ENCODE data around the gene PECR.
A peak's percentile ranks its signal among the peaks of the same experiment; 100 is the strongest.

The PECR gene

DNA sequence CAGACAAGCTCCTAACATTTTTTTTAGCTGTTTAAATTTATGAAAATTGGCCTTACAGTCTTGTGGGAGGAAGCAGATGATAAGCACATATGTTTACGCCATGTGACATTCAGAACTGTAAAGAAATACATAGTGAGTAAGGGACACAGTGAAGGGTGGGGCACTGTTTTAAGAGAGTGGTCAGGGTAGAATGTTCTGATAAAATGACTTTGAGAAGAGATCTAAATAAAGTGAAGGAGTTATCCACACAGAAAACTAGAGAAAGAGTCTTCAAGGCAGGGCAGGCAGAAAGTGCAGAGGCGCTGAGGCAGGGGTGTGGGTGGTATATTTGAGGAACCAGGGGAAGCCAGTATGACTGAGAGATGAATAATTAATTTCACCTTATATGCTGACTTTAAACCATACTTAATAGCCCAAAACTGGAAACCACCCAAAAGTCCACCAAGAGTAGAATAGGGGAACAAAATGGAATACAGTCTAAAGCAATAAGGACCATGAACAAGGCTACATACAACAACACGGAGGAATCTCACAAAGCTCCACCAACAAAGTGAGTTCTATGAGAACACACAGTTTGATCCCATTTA is 76.8 kb downstream of the PECR start:
- POLR2A ChIA-PET = no interaction called here

DNA sequence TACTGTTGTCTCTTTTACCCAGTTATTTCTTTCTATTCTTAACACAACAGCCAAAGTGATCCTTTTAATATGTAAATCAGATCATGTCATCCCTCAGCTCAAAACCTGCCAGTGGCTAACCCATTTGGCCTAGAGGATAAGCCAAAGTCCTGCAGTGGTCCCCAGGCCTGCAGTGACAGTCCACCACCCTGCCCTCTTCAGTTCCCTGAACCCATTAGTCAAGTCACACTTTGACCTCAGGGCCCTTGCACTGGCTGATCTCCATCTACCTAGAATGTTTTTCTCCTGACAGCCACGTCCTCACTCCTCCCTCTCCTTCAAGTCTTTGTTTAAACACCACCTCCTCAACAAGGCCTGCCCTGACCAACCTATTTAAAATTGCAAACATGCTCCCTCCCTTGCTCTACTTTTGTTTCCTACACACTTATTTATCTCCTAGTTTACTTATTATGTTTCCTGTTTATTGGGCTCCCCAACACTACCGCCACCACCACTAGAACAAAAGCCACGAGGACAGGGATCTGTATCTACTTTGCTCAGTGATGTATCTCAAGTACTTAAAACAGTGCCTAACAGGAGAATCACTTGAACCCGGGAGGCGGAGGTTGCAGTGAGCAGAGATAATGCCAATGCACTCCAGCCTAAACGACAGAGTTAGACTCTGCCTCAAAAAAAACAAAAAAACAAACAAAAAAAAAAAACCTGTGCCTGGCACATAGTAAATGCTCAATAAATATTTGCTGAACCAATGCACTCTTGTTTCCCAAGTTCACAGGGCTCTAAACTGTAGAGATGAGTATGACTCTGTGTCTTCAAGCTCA is 77.5 kb downstream of the PECR start:
- H3K36me3 ChIP-seq (ENCODE audit: control insufficient read depth in 2 of 2, insufficient read depth in 1 of 2, low read length in 2 of 2) = peaks cover 0 to 6% of the 10 kb centered on the region in 2 experiments; a peak in 1 of 3 replicates
- ChIA-PET POLR2A (no interaction called here), CTCF (interaction anchor here (0.6 kb wide), 1 partner anchor 495 kb away, joined by 3 read pairs; no protein-coding TSS in a partner anchor)
- no peaks in the 10 kb centered on the region for H3K9me3 ChIP-seq (ENCODE audit: control insufficient read depth, insufficient read depth, low read depth, low read length)
- H3K27ac ChIP-seq (ENCODE audit: extremely low read depth, low read depth, low read length) = no peak overlapping the region
- H3K4me3 ChIP-seq (ENCODE audit: low read depth, low read length) = no peak overlapping the region
- H3K4me1 ChIP-seq (ENCODE audit: control insufficient read depth, insufficient read depth, low read length) = peaks cover 3% of the 10 kb centered on the region; the same call in 1 of the 2 replicates
- TF ChIP-seq ZNF214 (tag by site-specific recombination; IDR thresholded peaks at IDR 0.05; ENCODE audit: borderline replicate concordance) (no peak), ZNF658 (tag by site-specific recombination; IDR thresholded peaks at IDR 0.05) (no peak), ZNF664 (tag by site-specific recombination; IDR thresholded peaks at IDR 0.05) (peak; percentile 71), KLF10 (tag by site-specific recombination; IDR thresholded peaks at IDR 0.05) (no peak), REPIN1 (tag by site-specific recombination; IDR thresholded peaks at IDR 0.05; ENCODE audit: low read depth) (no peak), ZNF623 (tag by site-specific recombination; IDR thresholded peaks at IDR 0.05) (peak; percentile 33; the same call in 1 of the 2 replicates), ZFP41 (tag by site-specific recombination; IDR thresholded peaks at IDR 0.05; ENCODE audit: borderline replicate concordance) (no peak), ZFP3 (tag by site-specific recombination; IDR thresholded peaks at IDR 0.05; ENCODE audit: low read depth) (no peak)
- TF ChIP-seq, protein P1, sequence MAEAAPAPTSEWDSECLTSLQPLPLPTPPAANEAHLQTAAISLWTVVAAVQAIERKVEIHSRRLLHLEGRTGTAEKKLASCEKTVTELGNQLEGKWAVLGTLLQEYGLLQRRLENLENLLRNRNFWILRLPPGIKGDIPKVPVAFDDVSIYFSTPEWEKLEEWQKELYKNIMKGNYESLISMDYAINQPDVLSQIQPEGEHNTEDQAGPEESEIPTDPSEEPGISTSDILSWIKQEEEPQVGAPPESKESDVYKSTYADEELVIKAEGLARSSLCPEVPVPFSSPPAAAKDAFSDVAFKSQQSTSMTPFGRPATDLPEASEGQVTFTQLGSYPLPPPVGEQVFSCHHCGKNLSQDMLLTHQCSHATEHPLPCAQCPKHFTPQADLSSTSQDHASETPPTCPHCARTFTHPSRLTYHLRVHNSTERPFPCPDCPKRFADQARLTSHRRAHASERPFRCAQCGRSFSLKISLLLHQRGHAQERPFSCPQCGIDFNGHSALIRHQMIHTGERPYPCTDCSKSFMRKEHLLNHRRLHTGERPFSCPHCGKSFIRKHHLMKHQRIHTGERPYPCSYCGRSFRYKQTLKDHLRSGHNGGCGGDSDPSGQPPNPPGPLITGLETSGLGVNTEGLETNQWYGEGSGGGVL (tag by site-specific recombination; IDR thresholded peaks at IDR 0.05) = no peak

More for the DNA sequence above, 76.8 kb downstream of the PECR start:
- no peaks in the 10 kb centered on the region for H3K9me3 ChIP-seq (ENCODE audit: control insufficient read depth, insufficient read depth, low read depth, low read length)
- H3K4me1 ChIP-seq (ENCODE audit: control insufficient read depth, insufficient read depth, low read length) = peaks cover 3% of the 10 kb centered on the region; the same call in 1 of the 2 replicates
- no peak overlapping the region for H3K4me3 ChIP-seq (ENCODE audit: low read depth, low read length)
- H3K27ac ChIP-seq (ENCODE audit: extremely low read depth, low read depth, low read length) = no peak overlapping the region
- TF ChIP-seq, protein P2, sequence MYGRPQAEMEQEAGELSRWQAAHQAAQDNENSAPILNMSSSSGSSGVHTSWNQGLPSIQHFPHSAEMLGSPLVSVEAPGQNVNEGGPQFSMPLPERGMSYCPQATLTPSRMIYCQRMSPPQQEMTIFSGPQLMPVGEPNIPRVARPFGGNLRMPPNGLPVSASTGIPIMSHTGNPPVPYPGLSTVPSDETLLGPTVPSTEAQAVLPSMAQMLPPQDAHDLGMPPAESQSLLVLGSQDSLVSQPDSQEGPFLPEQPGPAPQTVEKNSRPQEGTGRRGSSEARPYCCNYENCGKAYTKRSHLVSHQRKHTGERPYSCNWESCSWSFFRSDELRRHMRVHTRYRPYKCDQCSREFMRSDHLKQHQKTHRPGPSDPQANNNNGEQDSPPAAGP (tag by site-specific recombination; IDR thresholded peaks at IDR 0.05) = no peak
- TF ChIP-seq, protein P3, sequence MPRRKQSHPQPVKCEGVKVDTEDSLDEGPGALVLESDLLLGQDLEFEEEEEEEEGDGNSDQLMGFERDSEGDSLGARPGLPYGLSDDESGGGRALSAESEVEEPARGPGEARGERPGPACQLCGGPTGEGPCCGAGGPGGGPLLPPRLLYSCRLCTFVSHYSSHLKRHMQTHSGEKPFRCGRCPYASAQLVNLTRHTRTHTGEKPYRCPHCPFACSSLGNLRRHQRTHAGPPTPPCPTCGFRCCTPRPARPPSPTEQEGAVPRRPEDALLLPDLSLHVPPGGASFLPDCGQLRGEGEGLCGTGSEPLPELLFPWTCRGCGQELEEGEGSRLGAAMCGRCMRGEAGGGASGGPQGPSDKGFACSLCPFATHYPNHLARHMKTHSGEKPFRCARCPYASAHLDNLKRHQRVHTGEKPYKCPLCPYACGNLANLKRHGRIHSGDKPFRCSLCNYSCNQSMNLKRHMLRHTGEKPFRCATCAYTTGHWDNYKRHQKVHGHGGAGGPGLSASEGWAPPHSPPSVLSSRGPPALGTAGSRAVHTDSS (tag by site-specific recombination; IDR thresholded peaks at IDR 0.05) = no peak
- CTCF ChIA-PET = interaction anchor here (0.6 to 0.7 kb wide), 2 partner anchors 26 to 190 kb away, joined by 4 to 5 read pairs; no protein-coding TSS in a partner anchor
- peaks cover 0 to 6% of the 10 kb centered on the region in 2 experiments; a peak in 2 of 3 replicates for H3K36me3 ChIP-seq (ENCODE audit: control insufficient read depth in 2 of 2, insufficient read depth in 1 of 2, low read length in 2 of 2)

DNA sequence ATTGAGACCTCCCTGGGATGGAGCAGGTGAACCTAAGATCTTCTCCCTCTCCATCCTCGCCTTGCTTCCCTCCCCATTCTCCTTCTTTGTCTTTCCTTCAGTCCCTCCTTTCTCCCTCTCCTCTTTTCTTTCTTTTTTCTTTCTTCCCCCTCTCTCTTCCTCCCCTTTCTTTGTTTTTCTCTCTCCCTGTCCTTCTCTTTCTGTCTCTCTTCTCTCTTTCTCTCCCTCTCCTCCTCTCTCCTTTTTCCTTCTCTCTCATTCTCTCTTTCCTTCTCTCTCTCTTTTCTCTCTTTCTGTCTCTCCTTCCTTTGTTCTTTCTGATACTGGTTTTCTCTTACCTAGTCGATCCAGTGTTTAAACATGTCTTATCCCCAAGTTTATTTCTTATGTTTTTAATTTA is 78.9 kb downstream of the PECR start:
- no peak overlapping the region for H3K4me3 ChIP-seq (ENCODE audit: low read depth, low read length)
- ChIA-PET CTCF (no interaction called here), POLR2A (no interaction called here)
- H3K36me3 ChIP-seq (ENCODE audit: control insufficient read depth in 2 of 2, insufficient read depth in 1 of 2, low read length in 2 of 2) = peaks cover 0 to 8% of the 10 kb centered on the region in 2 experiments; a peak in 1 of 3 replicates
- H3K4me1 ChIP-seq (ENCODE audit: control insufficient read depth, insufficient read depth, low read length) = peaks cover 3% of the 10 kb centered on the region; the same call in 1 of the 2 replicates
- H3K9me3 ChIP-seq (ENCODE audit: control insufficient read depth, insufficient read depth, low read depth, low read length) = no peaks in the 10 kb centered on the region
- no peak overlapping the region for H3K27ac ChIP-seq (ENCODE audit: extremely low read depth, low read depth, low read length)
- TF ChIP-seq SALL2 (tag by site-specific recombination; IDR thresholded peaks at IDR 0.05; ENCODE audit: borderline replicate concordance) = no peak
- TF ChIP-seq, protein P4, sequence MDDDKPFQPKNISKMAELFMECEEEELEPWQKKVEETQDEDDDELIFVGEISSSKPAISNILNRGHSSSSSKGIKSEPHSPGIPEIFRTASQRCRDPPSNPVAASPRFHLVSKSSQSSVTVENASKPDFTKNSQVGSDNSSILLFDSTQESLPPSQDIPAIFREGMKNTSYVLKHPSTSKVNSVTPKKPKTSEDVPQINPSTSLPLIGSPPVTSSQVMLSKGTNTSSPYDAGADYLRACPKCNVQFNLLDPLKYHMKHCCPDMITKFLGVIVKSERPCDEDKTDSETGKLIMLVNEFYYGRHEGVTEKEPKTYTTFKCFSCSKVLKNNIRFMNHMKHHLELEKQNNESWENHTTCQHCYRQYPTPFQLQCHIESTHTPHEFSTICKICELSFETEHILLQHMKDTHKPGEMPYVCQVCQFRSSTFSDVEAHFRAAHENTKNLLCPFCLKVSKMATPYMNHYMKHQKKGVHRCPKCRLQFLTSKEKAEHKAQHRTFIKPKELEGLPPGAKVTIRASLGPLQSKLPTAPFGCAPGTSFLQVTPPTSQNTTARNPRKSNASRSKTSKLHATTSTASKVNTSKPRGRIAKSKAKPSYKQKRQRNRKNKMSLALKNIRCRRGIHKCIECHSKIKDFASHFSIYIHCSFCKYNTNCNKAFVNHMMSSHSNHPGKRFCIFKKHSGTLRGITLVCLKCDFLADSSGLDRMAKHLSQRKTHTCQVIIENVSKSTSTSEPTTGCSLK (tag by site-specific recombination; IDR thresholded peaks at IDR 0.05) = no peak
- TF ChIP-seq, protein P5, sequence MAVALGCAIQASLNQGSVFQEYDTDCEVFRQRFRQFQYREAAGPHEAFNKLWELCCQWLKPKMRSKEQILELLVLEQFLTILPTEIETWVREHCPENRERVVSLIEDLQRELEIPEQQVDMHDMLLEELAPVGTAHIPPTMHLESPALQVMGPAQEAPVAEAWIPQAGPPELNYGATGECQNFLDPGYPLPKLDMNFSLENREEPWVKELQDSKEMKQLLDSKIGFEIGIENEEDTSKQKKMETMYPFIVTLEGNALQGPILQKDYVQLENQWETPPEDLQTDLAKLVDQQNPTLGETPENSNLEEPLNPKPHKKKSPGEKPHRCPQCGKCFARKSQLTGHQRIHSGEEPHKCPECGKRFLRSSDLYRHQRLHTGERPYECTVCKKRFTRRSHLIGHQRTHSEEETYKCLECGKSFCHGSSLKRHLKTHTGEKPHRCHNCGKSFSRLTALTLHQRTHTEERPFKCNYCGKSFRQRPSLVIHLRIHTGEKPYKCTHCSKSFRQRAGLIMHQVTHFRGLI (tag by site-specific recombination; IDR thresholded peaks at IDR 0.05) = no peak
- TF ChIP-seq PRDM1 (tag by site-specific recombination; IDR thresholded peaks at IDR 0.05) = peak; percentile 96
- no peak for TF ChIP-seq KLF7 (tag by site-specific recombination; IDR thresholded peaks at IDR 0.05; ENCODE audit: borderline replicate concordance)
- TF ChIP-seq, protein P6, sequence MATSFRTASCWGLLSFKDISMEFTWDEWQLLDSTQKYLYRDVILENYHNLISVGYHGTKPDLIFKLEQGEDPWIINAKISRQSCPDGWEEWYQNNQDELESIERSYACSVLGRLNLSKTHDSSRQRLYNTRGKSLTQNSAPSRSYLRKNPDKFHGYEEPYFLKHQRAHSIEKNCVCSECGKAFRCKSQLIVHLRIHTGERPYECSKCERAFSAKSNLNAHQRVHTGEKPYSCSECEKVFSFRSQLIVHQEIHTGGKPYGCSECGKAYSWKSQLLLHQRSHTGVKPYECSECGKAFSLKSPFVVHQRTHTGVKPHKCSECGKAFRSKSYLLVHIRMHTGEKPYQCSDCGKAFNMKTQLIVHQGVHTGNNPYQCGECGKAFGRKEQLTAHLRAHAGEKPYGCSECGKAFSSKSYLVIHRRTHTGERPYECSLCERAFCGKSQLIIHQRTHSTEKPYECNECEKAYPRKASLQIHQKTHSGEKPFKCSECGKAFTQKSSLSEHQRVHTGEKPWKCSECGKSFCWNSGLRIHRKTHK (tag by site-specific recombination; IDR thresholded peaks at IDR 0.05) = no peak
- TF ChIP-seq ZNF596 (tag by site-specific recombination; IDR thresholded peaks at IDR 0.05) = peak; percentile 67; the same call in 1 of the 2 replicates
- no peak for TF ChIP-seq ZNF514 (tag by site-specific recombination; IDR thresholded peaks at IDR 0.05)
